ENCODE results near the gene LPAR1. TPM values are rescaled to one million over a fixed set of nuclear protein-coding genes. Genes with fewer than 3 reads are reported as not detected.
A peak's percentile ranks its signal among the peaks of the same experiment; 100 is the strongest.
"Not testable (repeated sequence)": the region's sequence is repeated elsewhere in the genome, so short reads cannot be mapped to it uniquely, and the experiment has no call there.

Gene LPAR1
- total RNA-seq, 1 experiment from 2014 or later = 11.5 TPM

DNA sequence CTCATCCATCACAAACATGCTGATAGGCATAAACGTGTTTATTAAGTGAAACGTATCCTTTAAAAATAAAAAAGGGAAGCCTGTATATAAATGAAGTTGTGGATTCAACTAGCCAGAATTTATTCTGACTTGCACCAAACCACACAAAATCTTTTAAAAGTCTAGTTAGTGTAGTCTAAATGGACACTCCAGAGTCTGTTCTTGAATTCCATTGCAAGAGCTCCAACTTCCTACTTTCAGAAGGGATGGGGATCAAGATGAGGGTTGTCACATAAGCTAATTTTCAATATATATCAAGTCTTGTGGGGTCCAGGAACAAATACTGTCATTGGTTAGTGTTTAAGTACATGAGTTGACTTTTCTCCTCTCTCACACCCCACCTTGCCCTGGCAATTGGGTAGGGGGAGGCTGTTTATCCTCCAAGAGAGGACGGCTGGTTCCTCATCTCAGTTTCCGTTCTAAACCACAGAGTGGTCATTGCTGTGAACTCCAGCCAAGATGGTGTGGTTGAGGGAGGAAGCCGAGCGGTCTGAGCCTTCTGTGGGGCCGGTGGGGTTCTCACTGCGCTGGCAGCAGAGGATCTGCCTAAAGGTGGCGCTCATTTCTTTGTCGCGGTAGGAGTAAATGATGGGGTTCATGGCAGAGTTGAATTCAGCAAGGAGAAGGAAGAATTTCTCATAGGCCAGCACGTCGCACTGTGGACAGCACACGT lies 163.2 kb downstream of the LPAR1 start:
- no peak for DNase-seq (ENCODE audit: low spot score)

DNA sequence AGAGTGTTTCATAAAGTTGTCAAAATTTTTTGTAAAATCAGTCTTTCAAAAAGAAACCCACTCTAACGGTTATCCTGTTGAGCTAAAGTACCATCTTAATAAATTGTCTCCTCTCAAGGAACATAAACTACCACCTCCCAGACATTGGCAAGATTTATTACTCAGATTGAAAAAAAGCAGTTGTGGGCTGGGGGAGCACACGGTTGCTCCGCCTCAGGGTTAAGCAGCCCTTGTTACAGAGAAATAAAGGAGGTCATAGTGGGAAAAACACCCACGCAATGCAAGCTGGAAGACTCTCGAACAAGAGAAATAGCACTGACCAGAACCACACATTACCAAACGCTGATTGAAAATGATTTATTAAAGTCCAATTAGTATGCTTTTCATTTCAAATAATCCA lies 165.3 kb downstream of the LPAR1 start:
- no peak for DNase-seq (ENCODE audit: low spot score)

- DNase-seq (ENCODE audit: low spot score) = no peak
Measured at GRCh38 chr9:110871736-110872135, 166.5 kb downstream of the LPAR1 start.

- no peak for DNase-seq (ENCODE audit: low spot score)
Measured at GRCh38 chr9:110869931-110870330, 168.3 kb downstream of the LPAR1 start.

DNA sequence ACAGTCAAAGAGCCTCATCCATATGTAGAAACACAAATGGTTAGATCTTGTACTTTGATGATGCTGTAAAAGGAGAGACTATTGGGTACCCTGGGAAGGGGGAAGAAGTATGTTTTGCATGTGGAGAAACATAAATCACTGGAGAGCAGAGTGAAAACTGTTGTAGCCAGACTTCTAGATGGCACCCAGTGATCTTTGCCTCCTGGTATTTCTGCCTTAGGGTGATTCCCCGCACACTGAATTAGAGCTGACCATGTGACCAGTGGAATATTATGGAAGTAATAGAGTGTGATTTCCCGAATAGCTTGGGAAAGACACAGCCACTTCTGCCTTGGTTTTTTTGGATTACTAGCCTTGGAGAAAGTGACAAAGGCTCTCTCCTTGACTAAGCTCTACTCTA lies 174.3 kb downstream of the LPAR1 start:
- no peak for DNase-seq (ENCODE audit: low spot score)

GRCh38 chr9:110861370-110862110 lies 176.7 kb downstream of the LPAR1 start:
- DNase-seq (ENCODE audit: low spot score) = not testable (repeated sequence)

DNA sequence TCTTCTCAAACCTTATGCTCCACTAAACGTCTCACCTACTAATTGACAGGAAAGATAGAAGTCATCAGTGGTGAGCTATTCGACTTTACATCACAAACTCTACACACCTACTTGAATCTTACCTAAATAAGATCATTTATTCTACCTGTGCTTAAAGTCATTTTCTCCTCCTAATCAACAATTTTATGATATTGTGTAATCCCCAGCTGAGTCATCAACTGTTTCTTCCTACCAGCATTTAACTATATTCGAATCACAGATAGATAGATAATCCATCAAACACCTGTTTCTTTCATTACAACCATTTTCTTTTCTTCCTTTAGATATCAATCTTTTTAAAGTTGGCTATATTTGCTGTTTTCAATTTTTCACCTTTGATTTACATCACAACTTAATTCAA lies 181.5 kb downstream of the LPAR1 start:
- no peak for DNase-seq (ENCODE audit: low spot score)

- DNase-seq (ENCODE audit: low spot score) = no peak
Measured at GRCh38 chr9:110850401-110851135, 187.7 kb downstream of the LPAR1 start.

DNA sequence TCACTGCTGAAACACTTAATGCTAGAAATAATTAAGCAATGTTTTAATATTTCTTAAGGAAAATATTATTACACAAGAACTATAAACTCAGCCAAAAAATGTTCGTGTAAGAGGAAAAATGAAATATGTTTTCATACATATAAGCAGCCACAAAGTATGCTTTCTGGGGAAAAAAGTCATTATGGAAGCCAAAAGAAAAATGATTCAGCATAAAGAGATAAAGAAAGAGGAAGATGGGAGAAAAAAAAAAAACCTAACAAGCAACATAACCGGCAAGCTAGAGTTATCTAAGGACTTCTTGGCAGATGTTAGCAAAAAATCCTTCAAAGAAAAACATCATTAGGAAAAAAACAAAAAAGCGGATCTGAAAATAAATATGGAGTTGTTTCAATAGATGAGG lies 190.6 kb downstream of the LPAR1 start:
- DNase-seq (ENCODE audit: low spot score) = no peak

DNA sequence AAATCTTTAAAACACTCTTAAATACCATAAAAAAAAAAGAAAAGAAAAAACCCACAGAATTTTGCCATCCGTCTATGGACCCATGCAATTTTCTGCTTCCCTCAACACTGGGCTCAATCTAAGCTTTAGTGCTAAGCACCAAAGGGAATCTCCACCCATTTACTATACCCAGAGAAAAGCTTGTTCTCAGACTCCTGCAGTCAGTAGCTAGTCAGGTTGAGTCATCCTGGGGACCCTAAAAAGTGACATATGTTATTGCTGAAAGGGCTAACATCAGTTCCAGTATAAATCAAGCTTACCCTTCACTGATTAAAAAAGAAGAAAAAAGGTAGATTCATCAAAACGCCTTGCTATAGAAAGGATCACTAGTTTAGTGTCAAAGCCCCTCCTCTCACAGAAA lies 192.1 kb downstream of the LPAR1 start:
- no peak for DNase-seq (ENCODE audit: low spot score)

GRCh38 chr9:110844121-110844520 lies 194.1 kb downstream of the LPAR1 start:
- DNase-seq (ENCODE audit: low spot score) = no peak

DNA sequence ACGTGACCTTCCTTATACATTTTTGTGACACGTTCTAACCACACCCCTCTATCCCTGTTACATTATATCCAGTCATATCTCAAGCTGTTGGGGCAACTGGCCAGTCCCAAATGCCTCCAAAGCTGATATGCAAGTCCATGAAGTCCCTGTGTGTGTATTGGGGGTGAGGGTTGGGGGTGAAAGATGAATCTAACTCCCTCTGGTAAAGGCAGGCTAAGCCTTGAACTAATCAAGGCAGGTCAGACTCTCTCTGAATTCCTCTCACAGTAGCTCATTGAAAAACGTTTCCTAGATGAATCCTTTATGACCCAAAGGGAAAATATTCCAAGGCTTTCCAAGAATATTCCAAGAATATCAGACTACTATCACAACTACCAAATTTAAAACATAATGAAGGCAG lies 195.3 kb downstream of the LPAR1 start:
- DNase-seq (ENCODE audit: low spot score) = no peak

DNA sequence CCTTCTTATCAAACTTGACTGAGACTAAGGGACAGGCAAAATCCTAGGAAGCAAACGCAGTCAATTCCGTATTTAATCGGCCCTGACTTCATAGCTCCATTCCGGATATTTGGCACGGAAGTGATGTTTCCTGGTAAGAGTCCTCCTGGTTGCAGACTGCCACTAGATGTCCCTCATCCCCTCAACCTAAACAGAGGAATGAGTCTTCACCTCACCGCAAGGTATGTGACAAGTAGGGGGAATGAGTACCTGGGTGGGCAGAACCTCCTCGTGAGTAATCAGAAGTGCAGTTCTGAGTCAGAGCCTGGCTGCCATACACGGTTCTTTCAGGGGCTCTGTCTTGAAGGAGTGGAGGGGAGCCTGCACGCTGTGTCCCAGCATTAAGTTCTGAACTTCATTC lies 196.1 kb downstream of the LPAR1 start:
- DNase-seq (ENCODE audit: low spot score) = no peak

DNA sequence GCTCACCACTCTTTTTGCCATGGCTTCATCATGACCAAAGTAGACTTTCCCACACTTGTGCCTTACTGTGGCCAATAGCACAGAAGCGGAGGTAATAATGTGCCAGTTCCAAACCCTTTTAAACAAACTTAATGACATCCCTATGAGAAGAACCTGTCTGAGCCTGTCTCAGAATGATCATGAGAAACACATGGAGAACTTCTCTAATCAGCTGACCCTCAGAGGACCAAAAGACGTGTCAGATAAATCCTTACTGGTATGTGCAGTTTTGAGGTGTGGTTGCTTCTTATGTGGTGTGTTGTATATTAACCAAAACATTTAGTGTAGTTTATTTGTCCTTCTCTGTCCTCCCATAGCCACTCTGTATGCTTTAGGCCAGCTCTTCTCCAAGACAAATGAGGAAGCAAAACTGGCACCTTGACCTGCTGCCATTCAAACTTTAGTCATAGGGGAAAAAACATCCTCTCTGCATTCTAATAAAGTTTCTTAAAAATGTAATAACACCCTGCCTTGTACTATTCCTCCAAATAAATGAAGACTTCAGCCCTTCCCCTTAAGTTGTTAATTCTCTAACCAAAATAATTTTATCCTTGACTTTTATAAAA lies 200.8 kb downstream of the LPAR1 start:
- DNase-seq (ENCODE audit: low spot score) = no peak

DNA sequence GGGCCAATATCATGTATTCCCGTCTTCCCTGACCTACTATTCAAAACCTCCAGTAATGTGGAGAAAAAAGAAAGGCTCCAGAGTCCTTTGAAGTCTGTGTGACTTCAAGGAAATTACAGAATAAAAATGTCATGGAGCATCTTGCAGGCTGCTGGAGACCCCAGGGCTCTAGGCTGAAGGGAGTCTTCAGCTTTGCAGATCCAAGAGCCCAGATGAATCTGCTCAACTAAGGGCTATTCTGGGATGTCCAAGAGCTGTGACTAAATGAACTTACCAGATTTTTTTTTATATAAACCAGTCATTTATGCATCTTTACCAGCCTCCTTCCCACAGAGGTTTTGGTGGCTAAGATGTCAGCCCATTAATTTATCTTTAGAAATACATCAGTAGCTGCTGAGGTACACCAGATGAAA lies 202.4 kb downstream of the LPAR1 start:
- DNase-seq (ENCODE audit: low spot score) = no peak

- DNase-seq (ENCODE audit: low spot score) = peak; percentile 66
Measured at GRCh38 chr9:110835404-110835803, 202.9 kb downstream of the LPAR1 start.

GRCh38 chr9:110832926-110833325 lies 205.3 kb downstream of the LPAR1 start:
- DNase-seq (ENCODE audit: low spot score) = no peak

- no peak for DNase-seq (ENCODE audit: low spot score)
Measured at GRCh38 chr9:110830495-110830894, 207.8 kb downstream of the LPAR1 start.

DNA sequence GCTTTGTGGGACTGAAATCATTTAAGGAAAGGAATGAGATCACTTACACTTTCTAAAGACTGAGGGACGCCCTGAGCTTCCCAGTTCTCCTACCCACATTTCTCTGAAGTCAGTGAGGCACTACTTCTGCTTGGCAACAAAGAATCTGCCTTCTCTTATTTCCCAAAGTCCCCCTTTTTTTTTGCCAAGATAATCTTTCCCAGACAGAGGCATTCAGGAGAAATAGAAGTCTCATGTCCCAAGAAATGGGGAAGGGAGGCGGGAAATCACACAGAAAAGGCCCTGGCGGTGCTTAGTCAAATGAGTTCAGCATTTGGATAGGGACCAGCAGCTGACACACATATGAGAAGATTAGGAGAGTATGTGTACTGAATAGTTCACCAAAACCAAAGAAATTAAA lies 210.0 kb downstream of the LPAR1 start:
- DNase-seq (ENCODE audit: low spot score) = no peak

DNA sequence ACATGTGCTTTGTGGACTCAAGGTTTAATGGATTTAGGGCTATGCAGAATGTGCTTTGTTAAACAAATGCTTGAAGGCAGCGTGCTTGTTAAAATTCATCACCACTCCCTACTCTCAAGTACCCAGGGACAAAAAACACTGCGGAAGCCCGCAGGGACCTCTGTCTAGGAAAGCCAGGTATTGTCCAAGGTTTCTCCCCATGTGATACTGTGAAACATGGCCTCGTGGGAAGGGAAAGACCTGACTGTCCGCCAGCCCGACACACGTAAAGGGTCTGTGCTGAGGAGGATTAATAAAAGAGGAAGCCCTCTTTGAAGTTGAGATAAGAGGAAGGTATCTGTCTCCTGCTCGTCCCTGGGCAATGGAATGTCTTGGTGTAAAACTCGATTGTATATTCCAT lies 211.9 kb downstream of the LPAR1 start:
- not testable (repeated sequence) for DNase-seq (ENCODE audit: low spot score)

GRCh38 chr9:110825950-110826349 lies 212.3 kb downstream of the LPAR1 start:
- no peak for DNase-seq (ENCODE audit: low spot score)

DNA sequence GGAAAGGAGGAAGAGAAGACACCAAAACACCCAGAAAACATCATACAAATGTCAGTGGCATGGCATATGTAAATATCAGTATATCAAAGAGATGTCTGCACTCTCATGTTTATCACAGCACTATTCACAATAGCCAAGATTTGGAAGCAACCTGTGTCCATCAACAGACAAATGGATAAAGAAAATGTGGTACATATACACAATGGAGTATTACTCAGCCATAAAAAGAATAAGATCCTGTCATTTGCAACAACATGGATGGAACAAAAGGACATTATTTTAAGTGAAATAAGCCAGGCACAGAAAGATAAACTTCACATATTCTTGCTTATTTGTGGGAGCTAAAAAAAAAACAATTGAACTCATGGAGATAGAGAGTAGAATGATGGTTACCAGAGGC lies 213.1 kb downstream of the LPAR1 start:
- not testable (repeated sequence) for DNase-seq (ENCODE audit: low spot score)
